Gastroesophageal sphincter (tissue), 3 donors: ENCODE results near the gene AMHR2.
"Not testable (repeated sequence)": the region's sequence is repeated elsewhere in the genome, so short reads cannot be mapped to it uniquely, and the experiment has no call there.

ENCODE experiments used
- POLR2A ChIP-seq, 2 donors: fragments of 450-650 bp; IDR thresholded peaks; one replicate each; pipeline ENCODE4 v1.6.1; 2017; ENCODE audit warnings: antibody characterized with exemption in 2 of 2, mild to moderate bottlenecking in 2 of 2, moderate library complexity in 1 of 2
- TF ChIP-seq, protein P1 (sequence below), 4 experiments: fragments of 200-600 bp in 2 of 4; fragments of 450-650 bp in 2 of 4; sonication (generic) in 1 of 4; IDR thresholded peaks; one replicate each; pipeline ENCODE4 v1.5.1; 2017 to 2019; ENCODE audit warnings: antibody characterized with exemption in 4 of 4, mild to moderate bottlenecking in 2 of 4, moderate library complexity in 2 of 4

GRCh38 chr12:53435326-53435725 lies 11.7 kb downstream of the AMHR2 start:
- not testable (repeated sequence) for TF ChIP-seq POLR2A (IDR thresholded peaks at IDR 0.05)
- TF ChIP-seq, protein P1, sequence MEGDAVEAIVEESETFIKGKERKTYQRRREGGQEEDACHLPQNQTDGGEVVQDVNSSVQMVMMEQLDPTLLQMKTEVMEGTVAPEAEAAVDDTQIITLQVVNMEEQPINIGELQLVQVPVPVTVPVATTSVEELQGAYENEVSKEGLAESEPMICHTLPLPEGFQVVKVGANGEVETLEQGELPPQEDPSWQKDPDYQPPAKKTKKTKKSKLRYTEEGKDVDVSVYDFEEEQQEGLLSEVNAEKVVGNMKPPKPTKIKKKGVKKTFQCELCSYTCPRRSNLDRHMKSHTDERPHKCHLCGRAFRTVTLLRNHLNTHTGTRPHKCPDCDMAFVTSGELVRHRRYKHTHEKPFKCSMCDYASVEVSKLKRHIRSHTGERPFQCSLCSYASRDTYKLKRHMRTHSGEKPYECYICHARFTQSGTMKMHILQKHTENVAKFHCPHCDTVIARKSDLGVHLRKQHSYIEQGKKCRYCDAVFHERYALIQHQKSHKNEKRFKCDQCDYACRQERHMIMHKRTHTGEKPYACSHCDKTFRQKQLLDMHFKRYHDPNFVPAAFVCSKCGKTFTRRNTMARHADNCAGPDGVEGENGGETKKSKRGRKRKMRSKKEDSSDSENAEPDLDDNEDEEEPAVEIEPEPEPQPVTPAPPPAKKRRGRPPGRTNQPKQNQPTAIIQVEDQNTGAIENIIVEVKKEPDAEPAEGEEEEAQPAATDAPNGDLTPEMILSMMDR (IDR thresholded peaks at IDR 0.05): not testable (repeated sequence)
